Measurements from ENCODE around the gene SLC35F1.

SLC35F1 gene

GRCh38 chr6:117906507-117906957 lies 532 bp upstream of the SLC35F1 start:
- no peak for TF ChIP-seq CTCF (IDR thresholded peaks at IDR 0.05; ENCODE audit: insufficient read depth, low read depth, low read length, missing control alignments)
- peak; percentile 47 for DNase-seq (ENCODE audit: low read depth)
- H3K4me3 ChIP-seq (ENCODE audit: low read length), result no peak overlapping the region

- peak; percentile 1 for DNase-seq (ENCODE audit: low read depth)
- no peak for TF ChIP-seq CTCF (IDR thresholded peaks at IDR 0.05; ENCODE audit: insufficient read depth, low read depth, low read length, missing control alignments)
- H3K4me3 ChIP-seq (ENCODE audit: low read length), result no peak overlapping the region
Measured at GRCh38 chr6:117907601-117908245, 659 bp downstream of the SLC35F1 start.

GRCh38 chr6:117908246-117909068 lies 1.4 kb downstream of the SLC35F1 start:
- TF ChIP-seq CTCF (IDR thresholded peaks at IDR 0.05; ENCODE audit: insufficient read depth, low read depth, low read length, missing control alignments), result no peak
- DNase-seq (ENCODE audit: low read depth), result no peak
- H3K4me3 ChIP-seq (ENCODE audit: low read length), result no peak overlapping the region

GRCh38 chr6:117909638-117910037 lies 2.6 kb downstream of the SLC35F1 start:
- DNase-seq (ENCODE audit: low read depth), result no peak
- no peak for TF ChIP-seq CTCF (IDR thresholded peaks at IDR 0.05; ENCODE audit: insufficient read depth, low read depth, low read length, missing control alignments)

GRCh38 chr6:117910549-117910948 lies 3.5 kb downstream of the SLC35F1 start:
- no peak for TF ChIP-seq CTCF (IDR thresholded peaks at IDR 0.05; ENCODE audit: insufficient read depth, low read depth, low read length, missing control alignments)
- DNase-seq (ENCODE audit: low read depth), result no peak
- H3K4me3 ChIP-seq (ENCODE audit: low read length), result no peak overlapping the region

More at GRCh38 chr6:117909638-117910037, 2.6 kb downstream of the SLC35F1 start:
- no peak overlapping the region for H3K4me3 ChIP-seq (ENCODE audit: low read length)

- DNase-seq (ENCODE audit: low read depth), result no peak
- H3K4me3 ChIP-seq (ENCODE audit: low read length), result no peak overlapping the region
- no peak for TF ChIP-seq CTCF (IDR thresholded peaks at IDR 0.05; ENCODE audit: insufficient read depth, low read depth, low read length, missing control alignments)
Measured at GRCh38 chr6:117911150-117911549, 4.1 kb downstream of the SLC35F1 start.
